Measurements from ENCODE around the gene PCNX2.
A peak's percentile ranks its signal among the peaks of the same experiment; 100 is the strongest.

The PCNX2 gene

DNA sequence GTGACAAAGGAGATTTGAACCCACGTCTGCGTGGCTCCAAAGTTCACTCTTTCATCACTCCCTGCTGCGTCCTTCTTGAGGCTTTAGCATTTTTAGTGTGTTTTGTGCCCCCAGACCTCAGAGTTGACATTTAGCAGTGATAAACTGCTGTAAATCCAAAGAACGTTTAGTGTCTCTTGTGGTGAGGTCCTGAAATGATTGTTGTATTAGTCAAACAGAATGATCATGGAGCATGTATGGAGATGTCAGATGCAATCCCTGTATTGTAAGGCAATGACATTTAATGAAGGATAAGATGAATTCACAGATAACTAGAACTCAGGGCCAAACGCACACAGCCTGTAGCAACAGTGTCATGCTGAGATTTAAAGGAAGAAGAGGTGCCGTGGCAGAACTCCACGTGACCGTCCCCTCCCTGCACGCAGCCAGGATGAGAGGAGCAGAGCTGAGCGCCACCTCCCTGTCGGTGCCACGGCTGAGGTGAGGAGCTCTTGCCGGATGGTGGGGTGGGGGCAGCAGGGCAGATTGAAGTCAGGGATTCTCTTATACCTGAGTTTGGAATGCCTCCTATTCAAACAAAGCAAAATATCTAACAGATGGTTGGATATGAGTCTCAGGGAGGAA lies 315.1 kb downstream of the PCNX2 start:
- ATAC-seq, result no peak
- TF ChIP-seq SNAI2 (CRISPR knock-in tag; IDR thresholded peaks at IDR 0.05) (no peak), ZFP3 (CRISPR knock-in tag; IDR thresholded peaks at IDR 0.05) (no peak), ZNF565 (CRISPR knock-in tag; conservative IDR thresholded peaks at IDR 0.05; ENCODE audit: low read depth) (no peak)

DNA sequence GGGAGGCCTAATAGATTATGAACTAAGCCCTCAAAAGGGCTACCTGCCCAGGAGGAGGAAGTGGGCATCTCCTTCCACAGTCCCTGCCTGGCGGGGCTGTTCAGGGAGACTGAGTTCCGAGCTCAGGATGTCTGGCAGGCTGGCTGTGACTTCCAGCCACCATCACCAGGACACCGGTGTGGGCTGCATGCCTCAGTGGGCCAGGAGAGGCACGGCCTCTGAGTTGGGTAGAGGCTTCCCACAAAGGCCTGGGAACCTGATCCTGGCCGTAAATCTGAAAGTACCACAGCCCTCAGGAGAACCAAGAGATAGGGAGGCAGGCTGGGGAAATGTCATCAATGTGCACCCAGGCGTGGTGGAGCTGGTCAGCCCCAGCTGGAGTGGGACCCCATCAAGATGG lies 316.0 kb downstream of the PCNX2 start:
- TF ChIP-seq, protein P1, sequence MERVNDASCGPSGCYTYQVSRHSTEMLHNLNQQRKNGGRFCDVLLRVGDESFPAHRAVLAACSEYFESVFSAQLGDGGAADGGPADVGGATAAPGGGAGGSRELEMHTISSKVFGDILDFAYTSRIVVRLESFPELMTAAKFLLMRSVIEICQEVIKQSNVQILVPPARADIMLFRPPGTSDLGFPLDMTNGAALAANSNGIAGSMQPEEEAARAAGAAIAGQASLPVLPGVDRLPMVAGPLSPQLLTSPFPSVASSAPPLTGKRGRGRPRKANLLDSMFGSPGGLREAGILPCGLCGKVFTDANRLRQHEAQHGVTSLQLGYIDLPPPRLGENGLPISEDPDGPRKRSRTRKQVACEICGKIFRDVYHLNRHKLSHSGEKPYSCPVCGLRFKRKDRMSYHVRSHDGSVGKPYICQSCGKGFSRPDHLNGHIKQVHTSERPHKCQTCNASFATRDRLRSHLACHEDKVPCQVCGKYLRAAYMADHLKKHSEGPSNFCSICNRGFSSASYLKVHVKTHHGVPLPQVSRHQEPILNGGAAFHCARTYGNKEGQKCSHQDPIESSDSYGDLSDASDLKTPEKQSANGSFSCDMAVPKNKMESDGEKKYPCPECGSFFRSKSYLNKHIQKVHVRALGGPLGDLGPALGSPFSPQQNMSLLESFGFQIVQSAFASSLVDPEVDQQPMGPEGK (CRISPR knock-in tag; IDR thresholded peaks at IDR 0.05; ENCODE audit: borderline replicate concordance), result no peak
- TF ChIP-seq SNAI2 (CRISPR knock-in tag; IDR thresholded peaks at IDR 0.05), result no peak
- TF ChIP-seq ZC3H10 (CRISPR knock-in tag; IDR thresholded peaks at IDR 0.05), result no peak
- TF ChIP-seq TCF4 (CRISPR knock-in tag; IDR thresholded peaks at IDR 0.05; ENCODE audit: borderline replicate concordance), result no peak
- TF ChIP-seq ZNF8 (CRISPR knock-in tag; IDR thresholded peaks at IDR 0.05), result no peak
- no peak for TF ChIP-seq ARNTL (CRISPR knock-in tag; IDR thresholded peaks at IDR 0.05; ENCODE audit: borderline replicate concordance, low read depth)
- TF ChIP-seq ZFP30 (CRISPR knock-in tag; IDR thresholded peaks at IDR 0.05), result no peak
- no peak for TF ChIP-seq PPARA (CRISPR knock-in tag; IDR thresholded peaks at IDR 0.05; ENCODE audit: borderline replicate concordance)
- no peak for TF ChIP-seq OSR1 (CRISPR knock-in tag; IDR thresholded peaks at IDR 0.05)
- ATAC-seq, result no peak

DNA sequence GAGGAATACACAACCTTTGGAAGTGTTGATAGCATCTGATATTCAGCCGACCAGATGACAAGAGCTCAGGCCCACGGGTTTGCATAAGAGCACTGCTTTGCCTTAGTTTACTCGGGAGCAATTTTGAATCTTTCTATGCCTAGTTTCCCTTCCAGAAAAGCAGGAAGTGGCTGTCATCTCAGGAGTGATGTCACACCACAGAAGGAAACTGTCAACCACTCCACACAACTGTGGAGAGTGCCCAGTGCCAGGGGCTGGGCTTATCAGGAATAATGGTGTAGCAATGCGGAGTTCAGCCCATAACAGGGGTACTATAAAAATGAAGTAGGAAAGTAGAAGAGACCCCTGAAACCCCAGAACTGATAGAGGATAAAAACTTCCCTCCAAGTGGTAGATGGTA lies 316.7 kb downstream of the PCNX2 start:
- ATAC-seq, result no peak
- TF ChIP-seq TCF4 (CRISPR knock-in tag; IDR thresholded peaks at IDR 0.05; ENCODE audit: borderline replicate concordance) (no peak), ZNF565 (CRISPR knock-in tag; conservative IDR thresholded peaks at IDR 0.05; ENCODE audit: low read depth) (no peak), CSDC2 (CRISPR knock-in tag; IDR thresholded peaks at IDR 0.05) (no peak), SNAI2 (CRISPR knock-in tag; IDR thresholded peaks at IDR 0.05) (no peak), ZFP3 (CRISPR knock-in tag; IDR thresholded peaks at IDR 0.05) (no peak), GLIS3 (CRISPR knock-in tag; IDR thresholded peaks at IDR 0.05) (no peak), OSR1 (CRISPR knock-in tag; IDR thresholded peaks at IDR 0.05) (no peak), PPARA (CRISPR knock-in tag; IDR thresholded peaks at IDR 0.05; ENCODE audit: borderline replicate concordance) (no peak), RARB (CRISPR knock-in tag; IDR thresholded peaks at IDR 0.05) (no peak), ESRRG (CRISPR knock-in tag; IDR thresholded peaks at IDR 0.05) (no peak), ZNF8 (CRISPR knock-in tag; IDR thresholded peaks at IDR 0.05) (no peak)
- TF ChIP-seq, protein P1 (CRISPR knock-in tag; IDR thresholded peaks at IDR 0.05; ENCODE audit: borderline replicate concordance), result no peak

DNA sequence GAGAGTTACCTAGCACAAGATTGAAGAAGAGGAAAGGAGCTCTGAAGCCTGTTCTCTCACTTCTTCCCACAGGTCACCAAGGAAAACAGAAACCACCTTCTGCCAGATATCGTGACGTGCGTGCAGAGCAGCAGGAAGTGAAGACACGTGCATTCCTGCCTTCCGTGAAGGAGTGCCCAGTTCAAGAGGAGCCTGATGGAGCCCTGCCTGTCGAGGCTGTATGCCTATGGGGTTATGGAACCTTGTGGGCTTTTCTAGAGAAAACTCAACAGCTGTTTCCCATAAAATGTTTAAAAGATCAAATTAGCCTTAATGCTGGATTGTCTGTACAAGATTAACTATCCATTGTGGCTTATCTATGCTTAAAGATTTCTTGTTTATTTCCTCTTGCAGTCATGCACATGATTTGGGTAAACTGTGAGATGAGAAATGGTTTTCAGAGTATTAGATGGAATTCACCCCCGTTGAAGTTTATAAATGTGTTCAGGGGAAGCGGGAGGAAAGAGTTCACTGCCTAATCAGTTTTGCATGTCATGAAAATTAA lies 317.4 kb downstream of the PCNX2 start:
- peak; percentile 42 for ATAC-seq
- TF ChIP-seq ZNF565 (CRISPR knock-in tag; conservative IDR thresholded peaks at IDR 0.05; ENCODE audit: low read depth), result no peak
- no peak for TF ChIP-seq OSR1 (CRISPR knock-in tag; IDR thresholded peaks at IDR 0.05)
- TF ChIP-seq PPARA (CRISPR knock-in tag; IDR thresholded peaks at IDR 0.05; ENCODE audit: borderline replicate concordance), result no peak
- TF ChIP-seq, protein P2, sequence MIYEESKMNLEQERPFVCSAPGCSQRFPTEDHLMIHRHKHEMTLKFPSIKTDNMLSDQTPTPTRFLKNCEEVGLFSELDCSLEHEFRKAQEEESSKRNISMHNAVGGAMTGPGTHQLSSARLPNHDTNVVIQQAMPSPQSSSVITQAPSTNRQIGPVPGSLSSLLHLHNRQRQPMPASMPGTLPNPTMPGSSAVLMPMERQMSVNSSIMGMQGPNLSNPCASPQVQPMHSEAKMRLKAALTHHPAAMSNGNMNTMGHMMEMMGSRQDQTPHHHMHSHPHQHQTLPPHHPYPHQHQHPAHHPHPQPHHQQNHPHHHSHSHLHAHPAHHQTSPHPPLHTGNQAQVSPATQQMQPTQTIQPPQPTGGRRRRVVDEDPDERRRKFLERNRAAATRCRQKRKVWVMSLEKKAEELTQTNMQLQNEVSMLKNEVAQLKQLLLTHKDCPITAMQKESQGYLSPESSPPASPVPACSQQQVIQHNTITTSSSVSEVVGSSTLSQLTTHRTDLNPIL (CRISPR knock-in tag; IDR thresholded peaks at IDR 0.05; ENCODE audit: low read depth), result no peak
- TF ChIP-seq RARB (CRISPR knock-in tag; IDR thresholded peaks at IDR 0.05), result no peak
- no peak for TF ChIP-seq ZFP3 (CRISPR knock-in tag; IDR thresholded peaks at IDR 0.05)
- TF ChIP-seq, protein P1 (CRISPR knock-in tag; IDR thresholded peaks at IDR 0.05; ENCODE audit: borderline replicate concordance), result no peak
- no peak for TF ChIP-seq ZNF70 (CRISPR knock-in tag; IDR thresholded peaks at IDR 0.05)
- TF ChIP-seq CSDC2 (CRISPR knock-in tag; IDR thresholded peaks at IDR 0.05), result no peak
- no peak for TF ChIP-seq BACH2 (CRISPR knock-in tag; IDR thresholded peaks at IDR 0.05; ENCODE audit: borderline replicate concordance)
- TF ChIP-seq, protein P3, sequence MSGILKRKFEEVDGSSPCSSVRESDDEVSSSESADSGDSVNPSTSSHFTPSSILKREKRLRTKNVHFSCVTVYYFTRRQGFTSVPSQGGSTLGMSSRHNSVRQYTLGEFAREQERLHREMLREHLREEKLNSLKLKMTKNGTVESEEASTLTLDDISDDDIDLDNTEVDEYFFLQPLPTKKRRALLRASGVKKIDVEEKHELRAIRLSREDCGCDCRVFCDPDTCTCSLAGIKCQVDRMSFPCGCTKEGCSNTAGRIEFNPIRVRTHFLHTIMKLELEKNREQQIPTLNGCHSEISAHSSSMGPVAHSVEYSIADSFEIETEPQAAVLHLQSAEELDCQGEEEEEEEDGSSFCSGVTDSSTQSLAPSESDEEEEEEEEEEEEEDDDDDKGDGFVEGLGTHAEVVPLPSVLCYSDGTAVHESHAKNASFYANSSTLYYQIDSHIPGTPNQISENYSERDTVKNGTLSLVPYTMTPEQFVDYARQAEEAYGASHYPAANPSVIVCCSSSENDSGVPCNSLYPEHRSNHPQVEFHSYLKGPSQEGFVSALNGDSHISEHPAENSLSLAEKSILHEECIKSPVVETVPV (CRISPR knock-in tag; IDR thresholded peaks at IDR 0.05), result no peak
- TF ChIP-seq ESRRG (CRISPR knock-in tag; IDR thresholded peaks at IDR 0.05), result no peak
- no peak for TF ChIP-seq GLIS3 (CRISPR knock-in tag; IDR thresholded peaks at IDR 0.05)
- TF ChIP-seq ZC3H10 (CRISPR knock-in tag; IDR thresholded peaks at IDR 0.05), result no peak
- TF ChIP-seq TCF4 (CRISPR knock-in tag; IDR thresholded peaks at IDR 0.05; ENCODE audit: borderline replicate concordance), result peak; percentile 94
- TF ChIP-seq ZFP30 (CRISPR knock-in tag; IDR thresholded peaks at IDR 0.05), result no peak
- TF ChIP-seq ZNF8 (CRISPR knock-in tag; IDR thresholded peaks at IDR 0.05), result 0 out of 2 replicates have a peak, but pooled peaks have one; percentile 5
- TF ChIP-seq TOX (CRISPR knock-in tag; IDR thresholded peaks at IDR 0.05; ENCODE audit: borderline replicate concordance), result no peak
- TF ChIP-seq, protein P4, sequence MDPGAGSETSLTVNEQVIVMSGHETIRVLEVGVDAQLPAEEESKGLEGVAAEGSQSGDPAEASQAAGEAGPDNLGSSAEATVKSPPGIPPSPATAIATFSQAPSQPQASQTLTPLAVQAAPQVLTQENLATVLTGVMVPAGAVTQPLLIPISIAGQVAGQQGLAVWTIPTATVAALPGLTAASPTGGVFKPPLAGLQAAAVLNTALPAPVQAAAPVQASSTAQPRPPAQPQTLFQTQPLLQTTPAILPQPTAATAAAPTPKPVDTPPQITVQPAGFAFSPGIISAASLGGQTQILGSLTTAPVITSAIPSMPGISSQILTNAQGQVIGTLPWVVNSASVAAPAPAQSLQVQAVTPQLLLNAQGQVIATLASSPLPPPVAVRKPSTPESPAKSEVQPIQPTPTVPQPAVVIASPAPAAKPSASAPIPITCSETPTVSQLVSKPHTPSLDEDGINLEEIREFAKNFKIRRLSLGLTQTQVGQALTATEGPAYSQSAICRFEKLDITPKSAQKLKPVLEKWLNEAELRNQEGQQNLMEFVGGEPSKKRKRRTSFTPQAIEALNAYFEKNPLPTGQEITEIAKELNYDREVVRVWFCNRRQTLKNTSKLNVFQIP (CRISPR knock-in tag; IDR thresholded peaks at IDR 0.05; ENCODE audit: borderline replicate concordance, low read depth), result no peak
- TF ChIP-seq ISL1 (CRISPR knock-in tag; IDR thresholded peaks at IDR 0.05), result no peak
